ENCODE measurements around the gene CNGA4. TPM values are rescaled to one million over a fixed set of nuclear protein-coding genes. Genes with fewer than 3 reads are reported as not detected.
"Not testable (repeated sequence)": the region's sequence is repeated elsewhere in the genome, so short reads cannot be mapped to it uniquely, and the experiment has no call there.

CNGA4 gene
- polyA plus RNA-seq, 1 donor, result 0.27 TPM

GRCh38 chr11:6268820-6269219, 29.9 kb downstream of the CNGA4 start:
- DNase-seq, result no peak

GRCh38 chr11:6269994-6270393, 31.1 kb downstream of the CNGA4 start:
- no peak for DNase-seq

GRCh38 chr11:6270584-6271246, 31.8 kb downstream of the CNGA4 start:
- no peak for DNase-seq

DNA sequence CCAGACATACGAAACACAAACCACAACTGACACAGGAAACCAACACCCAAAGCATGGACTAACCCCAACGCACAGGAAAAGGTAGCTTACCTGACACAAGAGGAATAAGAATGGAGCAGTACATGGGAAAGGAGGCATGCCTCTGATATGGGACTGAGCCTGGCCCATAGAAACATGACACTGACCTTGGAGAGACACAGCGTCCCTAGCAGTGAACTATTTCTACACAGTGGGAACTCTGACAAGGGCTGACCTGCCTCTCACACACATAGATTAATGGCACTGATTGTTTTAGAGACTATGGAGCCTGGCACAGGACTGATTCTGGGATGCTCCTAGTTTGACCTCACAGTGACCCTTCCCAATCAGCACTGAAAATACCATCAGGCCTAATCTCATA, 32.7 kb downstream of the CNGA4 start:
- no peak for DNase-seq

DNA sequence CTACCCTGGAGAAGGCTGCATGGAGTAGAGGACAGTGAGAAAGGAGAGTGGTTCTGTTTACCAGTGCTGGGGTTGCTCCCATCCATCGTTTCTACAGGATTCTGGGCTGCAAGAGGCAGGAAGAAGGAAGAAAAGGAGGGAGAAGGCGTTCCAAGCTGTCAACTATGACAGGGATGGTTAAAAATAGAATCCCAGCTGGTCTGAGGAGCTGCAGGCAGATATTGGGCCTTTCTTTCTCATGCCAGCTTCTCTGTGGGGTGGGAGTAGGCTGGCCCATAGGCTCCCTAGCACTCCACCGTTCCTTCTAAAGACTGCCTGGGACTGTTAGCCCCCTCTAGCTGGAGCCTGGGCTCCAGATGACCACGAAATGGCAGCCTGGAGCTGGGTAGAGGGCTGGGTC, 34.3 kb downstream of the CNGA4 start:
- DNase-seq, result no peak

GRCh38 chr11:6280809-6281208, 41.9 kb downstream of the CNGA4 start:
- not testable (repeated sequence) for DNase-seq

GRCh38 chr11:6283453-6284023, 44.6 kb downstream of the CNGA4 start:
- no peak for DNase-seq

DNA sequence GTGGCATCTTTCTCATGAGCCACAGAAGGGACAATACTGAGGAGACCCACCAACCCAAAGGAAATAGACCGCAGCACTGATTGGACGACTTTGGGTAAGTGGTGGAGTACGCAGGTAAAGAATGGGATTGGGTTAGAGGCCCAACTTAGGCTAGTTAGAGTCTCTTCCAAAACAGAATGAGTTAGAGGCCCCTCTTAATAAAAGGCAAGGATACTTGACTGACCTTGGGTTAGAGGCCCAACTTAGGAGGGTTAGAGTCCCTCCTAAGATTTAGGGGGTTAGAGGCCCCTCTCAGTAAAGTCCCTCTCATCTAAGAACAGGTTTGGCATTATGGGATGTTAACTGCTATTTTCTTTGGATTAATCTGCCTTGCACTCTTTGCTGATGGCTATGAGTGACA, 45.4 kb downstream of the CNGA4 start:
- no peak for DNase-seq

- no peak for DNase-seq
These were observed 46.1 kb downstream of the CNGA4 start for GRCh38 chr11:6285019-6285418.

Other genes with a start within 250 kb of the CNGA4 start
- gene OR56A4, start 232.1 kb upstream of the CNGA4 start, polyA plus RNA-seq (ENCODE audit: insufficient read length), result not detected
- not detected for gene OR56A1, start 208.3 kb upstream of the CNGA4 start, polyA plus RNA-seq (ENCODE audit: insufficient read length)
- gene OR56B4, start 131.4 kb upstream of the CNGA4 start, polyA plus RNA-seq (ENCODE audit: insufficient read length), result not detected
- gene OR52B2, start 68.8 kb upstream of the CNGA4 start, polyA plus RNA-seq (ENCODE audit: insufficient read length), result not detected
- not detected for gene OR52W1, start 39.9 kb upstream of the CNGA4 start, polyA plus RNA-seq (ENCODE audit: insufficient read length)
- 0.35 TPM for gene C11orf42, start 33.5 kb upstream of the CNGA4 start, polyA plus RNA-seq (ENCODE audit: insufficient read length)
- gene FHIP1B, start 4.5 kb upstream of the CNGA4 start, polyA plus RNA-seq (ENCODE audit: insufficient read length), result 28.8 TPM
- not detected for gene CCKBR, start 20.7 kb downstream of the CNGA4 start, polyA plus RNA-seq (ENCODE audit: insufficient read length)
- gene CAVIN3, start 81.4 kb downstream of the CNGA4 start, polyA plus RNA-seq (ENCODE audit: insufficient read length), result 36.7 TPM
- 24.4 TPM for gene SMPD1, start 151.4 kb downstream of the CNGA4 start, polyA plus RNA-seq (ENCODE audit: insufficient read length)
- gene APBB1, start 180.0 kb downstream of the CNGA4 start, polyA plus RNA-seq (ENCODE audit: insufficient read length), result 36.6 TPM
- 2.2 TPM for gene HPX, start 201.9 kb downstream of the CNGA4 start, polyA plus RNA-seq (ENCODE audit: insufficient read length)
- gene TRIM3, start 234.9 kb downstream of the CNGA4 start, polyA plus RNA-seq (ENCODE audit: insufficient read length), result 15.8 TPM
- 32.2 TPM for gene ARFIP2, start 242.2 kb downstream of the CNGA4 start, polyA plus RNA-seq (ENCODE audit: insufficient read length)
- gene TIMM10B, start 242.4 kb downstream of the CNGA4 start, polyA plus RNA-seq (ENCODE audit: insufficient read length), result 13.8 TPM